GM12878 (cell line): ENCODE results near the gene GTF3C1. TPM values are rescaled to one million over a fixed set of nuclear protein-coding genes. Genes with fewer than 3 reads are reported as not detected.

ENCODE experiments used
- ATAC-seq: fragments of 200-7000 bp; cut with Tn5 transposase; 3 replicates; pipeline ENCODE4 v1.9.1; 2020; ENCODE audit warnings: mild to moderate bottlenecking, moderate library complexity
- BruUV-seq: library from RNA; stranded (reverse); fragments of 400-500 nt; replicated peaks from 2 replicates; lab custom pipeline; 2021; lab: Mats Ljungman, UMichigan
- CTCF ChIA-PET: fragments of 300-600 bp; sonication (Branson Sonifier 250); formaldehyde crosslinking; extraction: SDS; loops from one replicate; lab custom pipeline; 2021; ENCODE audit warnings: inconsistent platforms; lab: Yijun Ruan, JAX
- POLR2A ChIA-PET: fragments of 350-600 bp; formaldehyde crosslinking; extraction: SDS; loops from one replicate; lab custom pipeline; 2021; ENCODE audit warnings: inconsistent platforms; lab: Charles Lee
- RAD21 ChIA-PET: fragments of 300-600 bp; sonication (Branson Sonifier 250); formaldehyde crosslinking; loops from one replicate; lab custom pipeline; 2023; ENCODE audit warnings: antibody characterized with exemption; ENCODE audit not compliant: unreplicated experiment; lab: Charles Lee
- SMC1A ChIA-PET: fragments of 300-600 bp; sonication (Branson Sonifier 250); formaldehyde crosslinking; loops from one replicate; lab custom pipeline; 2023; ENCODE audit not compliant: unreplicated experiment, uncharacterized antibody; lab: Charles Lee
- DNase-seq: peaks from one replicate; pipeline ENCODE4 v3.0.0-alpha.2; 2011; ENCODE audit warnings: low read depth, low spot score
- FAIRE-seq: peaks from 3 replicates; lab custom pipeline; 2011; peaks lifted over from hg19 to GRCh38; lab: Jason Lieb, UNC
- H2AFZ ChIP-seq: 2 replicates; pipeline ENCODE4 v1.6.0; 2011; ENCODE audit warnings: low read depth, low read length, control low read depth; ENCODE audit not compliant: control insufficient read depth
- H3K27ac ChIP-seq: 2 replicates; pipeline ENCODE4 v1.5.1; 2011; ENCODE audit warnings: control low read depth; ENCODE audit not compliant: control insufficient read depth, insufficient read depth
- H3K27me3 ChIP-seq, 2 experiments: replicated peaks in 1 of 2; 2 replicates each; pipeline versions ENCODE4 v1.6.0 to v1.6.1; 2011; ENCODE audit warnings: low read length in 1 of 2; ENCODE audit not compliant: control insufficient read depth in 2 of 2, insufficient read depth in 2 of 2
- H3K36me3 ChIP-seq, 2 experiments: 2 replicates each; pipeline ENCODE4 v1.5.1; 2011; ENCODE audit warnings: low read length in 1 of 2; ENCODE audit not compliant: control insufficient read depth in 2 of 2, insufficient read depth in 2 of 2
- H3K4me1 ChIP-seq: 2 replicates; pipeline ENCODE4 v1.6.1; 2011; ENCODE audit warnings: mild to moderate bottlenecking, low read length, moderate library complexity, mixed read lengths; ENCODE audit not compliant: control insufficient read depth, insufficient read depth
- H3K4me2 ChIP-seq: 2 replicates; pipeline ENCODE4 v1.6.0; 2011; ENCODE audit warnings: control low read depth; ENCODE audit not compliant: control insufficient read depth, insufficient read depth
- H3K4me3 ChIP-seq: fragments of 200-600 bp; sonication (generic); 2 replicates; pipeline ENCODE4 v1.5.1; 2016
- H3K79me2 ChIP-seq: 2 replicates; pipeline ENCODE4 v1.6.0; 2011; ENCODE audit warnings: low read length; ENCODE audit not compliant: control insufficient read depth, insufficient read depth
- H3K9ac ChIP-seq: 2 replicates; pipeline ENCODE4 v1.8.0; 2011; ENCODE audit warnings: low read length, control low read depth, mixed read lengths; ENCODE audit not compliant: control insufficient read depth, insufficient read depth
- H3K9me3 ChIP-seq: replicated peaks from 3 replicates; pipeline ENCODE4 v1.5.1; 2011; ENCODE audit warnings: mild to moderate bottlenecking, low read length; ENCODE audit not compliant: control insufficient read depth, insufficient read depth
- H4K20me1 ChIP-seq: 2 replicates; pipeline ENCODE4 v1.6.0; 2011; ENCODE audit not compliant: control insufficient read depth, insufficient read depth
- BCL11A ChIP-seq: IDR thresholded peaks from 2 replicates; pipeline ENCODE4 v1.6.1; 2011; ENCODE audit warnings: low read depth, low read length
- CBX3 ChIP-seq: fragments of 200-600 bp; sonication (generic); IDR thresholded peaks from 2 replicates; pipeline ENCODE4 v1.6.1; 2016; ENCODE audit warnings: low read depth, borderline replicate concordance
- CHD2 ChIP-seq: IDR thresholded peaks from 2 replicates; pipeline ENCODE4 v1.6.1; 2011; ENCODE audit warnings: low read depth, low read length, improper control_type of control experiment, borderline replicate concordance
- CHD4 ChIP-seq: fragments of 200-600 bp; sonication (generic); IDR thresholded peaks from 2 replicates; pipeline ENCODE4 v1.6.1; 2016; ENCODE audit warnings: mild to moderate bottlenecking
- E2F4 ChIP-seq: IDR thresholded peaks from 2 replicates; pipeline ENCODE4 v1.6.1; 2012; ENCODE audit warnings: low read depth, low read length, improper control_type of control experiment
- ELK1 ChIP-seq: IDR thresholded peaks from 2 replicates; pipeline ENCODE4 v1.6.1; 2012; ENCODE audit warnings: low read depth, low read length, improper control_type of control experiment
- ESRRA ChIP-seq: IDR thresholded peaks from 2 replicates; pipeline ENCODE4 v1.6.1; 2012; ENCODE audit warnings: mild to moderate bottlenecking, low read length, improper control_type of control experiment
- FOXM1 ChIP-seq: IDR thresholded peaks from 2 replicates; pipeline ENCODE4 v1.6.1; 2012; ENCODE audit warnings: low read depth, mild to moderate bottlenecking, inconsistent platforms, low read length, moderate library complexity
- LARP7 ChIP-seq: fragments of 450-650 bp; IDR thresholded peaks from 2 replicates; pipeline ENCODE4 v1.6.1; 2017; ENCODE audit warnings: mild to moderate bottlenecking
- MYB ChIP-seq: fragments of 150-350 bp; IDR thresholded peaks from 2 replicates; pipeline ENCODE4 v1.6.1; 2014; ENCODE audit warnings: mild to moderate bottlenecking, low read depth, low read length, borderline replicate concordance
- MYC ChIP-seq: IDR thresholded peaks from 2 replicates; pipeline ENCODE4 v1.6.1; 2011; ENCODE audit warnings: mild to moderate bottlenecking, low read length, moderate library complexity, inconsistent platforms; ENCODE audit not compliant: insufficient read depth, insufficient replicate concordance, insufficient read length, severe bottlenecking
- POU2F2 ChIP-seq: IDR thresholded peaks from 3 replicates; pipeline ENCODE4 v1.6.1; 2011; ENCODE audit warnings: low read depth, mild to moderate bottlenecking, low read length, borderline replicate concordance
- RELB ChIP-seq: fragments of 450-650 bp; IDR thresholded peaks from 2 replicates; pipeline ENCODE4 v1.6.1; 2017; ENCODE audit warnings: low read depth, mild to moderate bottlenecking, moderate library complexity
- REST ChIP-seq: IDR thresholded peaks from 2 replicates; pipeline ENCODE4 v1.6.1; 2012; ENCODE audit warnings: mild to moderate bottlenecking, low read depth, low read length
- SIN3A ChIP-seq: IDR thresholded peaks from 2 replicates; pipeline ENCODE4 v1.6.1; 2012; ENCODE audit warnings: low read depth, low read length, improper control_type of control experiment
- SMAD5 ChIP-seq: IDR thresholded peaks from 2 replicates; pipeline ENCODE4 v1.6.1; 2016; ENCODE audit warnings: antibody characterized with exemption, low read depth
- WGBS: methylation state at CpG from one replicate; pipeline ENCODE4 v1.1.6; 2016; ENCODE audit warnings: low lambda C conversion rate; ENCODE audit not compliant: insufficient replicate concordance, insufficient coverage; ENCODE audit errors: missing lambda C conversion rate; 5-methylcytosine and 5-hydroxymethylcytosine counted together
- in situ Hi-C: fragments of 300-500 bp; cut with MboI; formaldehyde crosslinking; loops from 9 replicates; pipeline ENCODE4 v1.14.3; 2018; ENCODE audit warnings: mixed read lengths
- intact Hi-C: fragments of 100-400 bp; cut with micrococcal nuclease; formaldehyde crosslinking; loops from one replicate; pipeline ENCODE4 v1.14.2; 2022; ENCODE audit not compliant: unreplicated experiment
- polyA plus RNA-seq, 11 experiments: library from polyadenylated mRNA; depleted of rRNA in 4 of 11; unstranded in 6 of 11; stranded (reverse) in 5 of 11; fragments of >200 nt; fragmentation: Nextera tagmentation in 4 of 11; fragmentation: Illumina TruSeq in 1 of 11; extraction: Ambion mirVana in 4 of 11; extraction: Trizol in 1 of 11; gene quantifications; 1 replicate in 1 of 11; 2 replicates in 10 of 11; pipeline versions ENCODE4 v1.2.1 to v1.2.3, GENCODE V29; 2011 to 2016; ENCODE audit warnings: inconsistent platforms in 2 of 11, missing spikeins in 2 of 11, low read depth in 1 of 11
- total RNA-seq, 4 experiments: library from RNA; depleted of rRNA in 3 of 4; stranded (reverse); fragments of >200 nt in 3 of 4; fragmentation: Illumina TruSeq in 1 of 4; extraction: Trizol in 1 of 4; gene quantifications; 2 replicates each; pipeline versions ENCODE4 v1.2.1 to v1.2.3, GENCODE V29; 2013 to 2021

The GTF3C1 gene
- total and polyA plus RNA-seq, 10 of the 15 experiments (the other 5 are each of a cell fraction or from before 2014, with no cell fraction given): 0.98 to 60.9 (median 34.3) TPM

- no peaks in the 10 kb centered on the region for H3K36me3 ChIP-seq
- in situ Hi-C loops: no loop called here
- ATAC-seq (no peak), DNase-seq (no peak), FAIRE-seq (no peak)
- ChIA-PET RAD21 (no interaction called here), SMC1A (no interaction called here), POLR2A (no interaction called here), CTCF (no interaction called here)
- H3K4me1 ChIP-seq: peaks cover 7% of the 10 kb centered on the region
- H3K4me3 ChIP-seq: no peak overlapping the region
- intact Hi-C loops: no loop called here
- no peak overlapping the region for H3K27ac ChIP-seq
- BruUV-seq: no TSS peak
- H3K27me3 ChIP-seq: no peaks in the 10 kb centered on the region
- no peaks in the 10 kb centered on the region for H4K20me1 ChIP-seq
- H2AFZ ChIP-seq: no peak overlapping the region
- no peak overlapping the region for H3K9ac ChIP-seq
- H3K4me2 ChIP-seq: no peak overlapping the region
- 89% methylated on average over 1 of the region's 1 CpG for WGBS
- no peaks in the 10 kb centered on the region for H3K79me2 ChIP-seq
- no peaks in the 10 kb centered on the region for H3K9me3 ChIP-seq
- TF ChIP-seq CBX3: no peak
- no peak for TF ChIP-seq FOXM1
- no peak for TF ChIP-seq MYB
- TF ChIP-seq MYC: no peak
- TF ChIP-seq REST: no peak
- TF ChIP-seq ESRRA: no peak
- no peak for TF ChIP-seq BCL11A
- no peak for TF ChIP-seq CHD2
- no peak for TF ChIP-seq CHD4
- no peak for TF ChIP-seq E2F4
- TF ChIP-seq ELK1: no peak
- no peak for TF ChIP-seq SMAD5
- no peak for TF ChIP-seq POU2F2
- no peak for TF ChIP-seq SIN3A
- no peak for TF ChIP-seq RELB
- no peak for TF ChIP-seq LARP7
Observed at GRCh38 chr16:27583634-27584033, 33.9 kb upstream of the GTF3C1 start.
